ENCODE measurements around the gene TRAK1.

Gene TRAK1

DNA sequence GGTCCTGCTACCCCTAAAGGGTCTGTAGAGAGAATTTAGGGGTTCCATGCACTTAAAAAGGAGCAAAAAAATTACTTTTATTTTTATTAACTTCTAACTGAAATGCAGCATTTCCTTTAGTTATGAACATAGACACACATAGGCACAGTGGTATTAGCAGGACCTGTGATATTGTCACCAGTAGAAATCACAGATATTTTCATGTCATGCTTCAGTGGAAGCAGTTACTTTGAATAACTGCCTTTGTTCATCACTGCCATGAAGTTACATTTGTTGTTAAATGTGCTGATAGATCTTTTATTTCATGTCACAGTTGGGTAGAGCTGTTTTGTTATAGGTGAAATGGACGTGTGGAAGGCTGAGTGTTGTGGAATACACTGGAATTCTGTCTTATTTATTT lies 37.4 kb downstream of the TRAK1 start:
- Histone ChIP-seq H3K36me3 (ENCODE audit: control insufficient read depth, insufficient read depth, low read length) (no peaks in the 10 kb centered on the region), H3K4me2 (ENCODE audit: low read length) (no peak overlapping the region), H3K79me2 (peaks cover 58% of the 10 kb centered on the region), H3K4me3 (ENCODE audit: low read depth, low read length) (no peak overlapping the region), H2AFZ (no peak overlapping the region), H3K9me3 (ENCODE audit: control insufficient read depth, low read length) (no peaks in the 10 kb centered on the region), H3K9ac (no peak overlapping the region), H3K4me1 (peaks cover 5% of the 10 kb centered on the region), H3K27ac (no peak overlapping the region), H3K27me3 (ENCODE audit: control insufficient read depth, insufficient read depth, low read length) (no peaks in the 10 kb centered on the region)
- TF ChIP-seq, protein P1, sequence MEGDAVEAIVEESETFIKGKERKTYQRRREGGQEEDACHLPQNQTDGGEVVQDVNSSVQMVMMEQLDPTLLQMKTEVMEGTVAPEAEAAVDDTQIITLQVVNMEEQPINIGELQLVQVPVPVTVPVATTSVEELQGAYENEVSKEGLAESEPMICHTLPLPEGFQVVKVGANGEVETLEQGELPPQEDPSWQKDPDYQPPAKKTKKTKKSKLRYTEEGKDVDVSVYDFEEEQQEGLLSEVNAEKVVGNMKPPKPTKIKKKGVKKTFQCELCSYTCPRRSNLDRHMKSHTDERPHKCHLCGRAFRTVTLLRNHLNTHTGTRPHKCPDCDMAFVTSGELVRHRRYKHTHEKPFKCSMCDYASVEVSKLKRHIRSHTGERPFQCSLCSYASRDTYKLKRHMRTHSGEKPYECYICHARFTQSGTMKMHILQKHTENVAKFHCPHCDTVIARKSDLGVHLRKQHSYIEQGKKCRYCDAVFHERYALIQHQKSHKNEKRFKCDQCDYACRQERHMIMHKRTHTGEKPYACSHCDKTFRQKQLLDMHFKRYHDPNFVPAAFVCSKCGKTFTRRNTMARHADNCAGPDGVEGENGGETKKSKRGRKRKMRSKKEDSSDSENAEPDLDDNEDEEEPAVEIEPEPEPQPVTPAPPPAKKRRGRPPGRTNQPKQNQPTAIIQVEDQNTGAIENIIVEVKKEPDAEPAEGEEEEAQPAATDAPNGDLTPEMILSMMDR (IDR thresholded peaks at IDR 0.05), result no peak

DNA sequence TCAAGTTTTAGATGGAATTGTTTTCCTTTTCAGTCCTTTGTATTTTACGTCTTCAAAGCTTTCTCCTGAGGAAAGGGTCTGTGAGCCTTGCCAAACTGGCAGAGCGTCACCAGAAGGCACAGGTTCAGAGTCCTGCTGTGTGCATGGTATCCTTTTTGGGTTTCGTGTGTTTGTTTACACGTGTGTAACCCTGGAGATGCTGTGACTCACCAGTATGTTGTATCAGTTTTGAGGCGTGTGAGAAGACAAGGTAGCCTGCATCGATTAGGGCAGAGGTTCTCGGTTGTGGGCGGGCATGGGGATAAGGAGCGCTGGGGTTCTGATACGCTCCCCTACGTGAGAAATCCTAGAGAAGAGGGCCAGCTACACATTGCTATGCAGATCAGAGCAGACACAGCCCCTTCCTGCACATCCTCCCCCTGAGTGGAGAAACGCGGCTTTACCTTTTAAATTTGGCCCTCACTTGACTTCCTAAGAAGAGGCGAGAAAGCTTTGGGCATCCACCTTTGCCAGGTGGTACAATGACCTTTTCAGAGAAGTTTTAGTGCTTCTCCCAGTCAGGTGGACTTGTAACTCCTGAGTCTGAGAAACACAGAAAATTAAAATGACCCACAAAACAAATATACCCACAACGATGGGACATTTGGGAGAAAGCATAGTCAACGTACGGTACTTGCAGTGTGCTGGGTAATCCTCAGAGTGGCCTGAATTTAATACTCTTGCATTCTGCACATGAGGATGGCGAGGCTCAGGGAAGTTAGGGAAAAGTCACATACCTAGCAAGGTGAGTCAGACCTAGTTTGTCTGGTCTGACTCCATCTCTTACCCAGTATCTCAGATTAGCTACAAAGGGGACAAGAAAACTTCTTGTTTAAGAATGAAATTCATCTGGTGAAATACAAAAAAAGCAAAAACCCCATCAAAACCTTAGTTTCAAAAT lies 38.1 kb downstream of the TRAK1 start:
- peaks cover 5% of the 10 kb centered on the region for H3K4me1 ChIP-seq
- H3K36me3 ChIP-seq (ENCODE audit: control insufficient read depth, insufficient read depth, low read length), result no peaks in the 10 kb centered on the region
- no peaks in the 10 kb centered on the region for H3K27me3 ChIP-seq (ENCODE audit: control insufficient read depth, insufficient read depth, low read length)
- TF ChIP-seq, protein P1 (IDR thresholded peaks at IDR 0.05), result no peak
- H3K27ac ChIP-seq, result no peak overlapping the region
- H3K9ac ChIP-seq, result no peak overlapping the region
- no peak overlapping the region for H2AFZ ChIP-seq
- H3K4me3 ChIP-seq (ENCODE audit: low read depth, low read length), result no peak overlapping the region
- H3K79me2 ChIP-seq, result peaks cover 55% of the 10 kb centered on the region
- no peaks in the 10 kb centered on the region for H3K9me3 ChIP-seq (ENCODE audit: control insufficient read depth, low read length)
- no peak overlapping the region for H3K4me2 ChIP-seq (ENCODE audit: low read length)

DNA sequence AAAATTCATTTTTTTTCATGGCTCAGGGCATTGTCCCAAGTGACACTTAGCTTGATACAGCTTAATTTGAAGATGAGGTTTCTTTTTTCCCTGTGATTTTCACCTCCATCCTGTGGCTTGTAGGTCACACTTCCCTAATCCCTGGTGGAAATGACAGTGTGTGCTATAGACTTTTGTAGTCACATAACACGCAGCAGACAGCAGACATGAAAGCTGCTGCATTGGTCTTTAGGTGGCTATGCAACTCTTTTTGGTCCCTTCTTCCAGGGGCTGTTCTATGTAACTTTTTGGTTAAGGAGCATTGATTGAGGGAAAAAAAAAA lies 38.8 kb downstream of the TRAK1 start:
- no peaks in the 10 kb centered on the region for H3K36me3 ChIP-seq (ENCODE audit: control insufficient read depth, insufficient read depth, low read length)
- TF ChIP-seq, protein P1 (IDR thresholded peaks at IDR 0.05), result no peak
- no peak overlapping the region for H3K4me3 ChIP-seq (ENCODE audit: low read depth, low read length)
- peaks cover 5% of the 10 kb centered on the region for H3K4me1 ChIP-seq
- no peak overlapping the region for H3K27ac ChIP-seq
- peaks cover 53% of the 10 kb centered on the region for H3K79me2 ChIP-seq
- H3K9me3 ChIP-seq (ENCODE audit: control insufficient read depth, low read length), result no peaks in the 10 kb centered on the region
- H3K27me3 ChIP-seq (ENCODE audit: control insufficient read depth, insufficient read depth, low read length), result no peaks in the 10 kb centered on the region
- no peak overlapping the region for H2AFZ ChIP-seq
- no peak overlapping the region for H3K9ac ChIP-seq
- no peak overlapping the region for H3K4me2 ChIP-seq (ENCODE audit: low read length)

DNA sequence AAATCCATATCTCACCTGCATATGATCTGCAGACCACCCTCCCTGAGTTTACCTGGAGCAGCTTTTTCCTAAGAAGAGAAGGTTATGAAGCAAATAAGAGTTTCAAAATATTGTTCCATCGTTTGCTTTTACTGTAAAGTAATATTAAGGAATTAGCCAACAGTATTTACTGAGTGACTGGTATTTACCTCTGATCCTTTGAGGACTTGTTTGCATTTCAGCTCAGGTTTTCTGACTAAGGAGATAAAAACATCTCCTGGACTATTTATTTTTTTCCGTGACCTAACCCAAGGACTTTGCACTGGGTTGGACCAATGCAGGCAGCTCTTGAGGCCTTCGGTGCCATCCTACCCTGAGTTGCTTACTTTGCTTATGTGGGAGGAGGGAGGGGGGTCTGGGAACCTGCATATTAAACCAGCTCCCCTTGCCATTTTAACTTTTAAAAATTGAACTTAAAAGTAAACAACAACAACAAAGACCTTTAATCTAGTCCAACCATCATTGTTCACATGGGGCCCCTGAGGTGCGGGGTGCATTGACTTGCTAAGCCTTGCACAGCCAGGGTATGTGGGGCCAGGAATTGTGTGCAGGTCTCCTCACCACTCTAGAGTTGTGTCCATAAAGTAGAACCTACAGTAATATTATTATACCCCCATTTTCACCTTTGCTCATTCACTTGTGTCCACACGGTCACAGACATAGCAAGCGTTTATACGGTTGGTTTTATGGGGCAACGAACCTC lies 39.3 kb downstream of the TRAK1 start:
- H2AFZ ChIP-seq, result no peak overlapping the region
- no peaks in the 10 kb centered on the region for H3K9me3 ChIP-seq (ENCODE audit: control insufficient read depth, low read length)

More for the DNA sequence above, 39.3 kb downstream of the TRAK1 start:
- Histone ChIP-seq H3K9ac (no peak overlapping the region), H3K4me1 (peaks cover 5% of the 10 kb centered on the region), H3K4me2 (ENCODE audit: low read length) (no peak overlapping the region), H3K27me3 (ENCODE audit: control insufficient read depth, insufficient read depth, low read length) (no peaks in the 10 kb centered on the region), H3K36me3 (ENCODE audit: control insufficient read depth, insufficient read depth, low read length) (no peaks in the 10 kb centered on the region), H3K27ac (no peak overlapping the region), H3K79me2 (peaks cover 54% of the 10 kb centered on the region), H3K4me3 (ENCODE audit: low read depth, low read length) (no peak overlapping the region)
- TF ChIP-seq, protein P1 (IDR thresholded peaks at IDR 0.05), result no peak

Data from parathyroid adenoma (tissue), 2 donors.